Measurements from ENCODE around the gene HCFC2. TPM values are rescaled to one million over a fixed set of nuclear protein-coding genes. Genes with fewer than 3 reads are reported as not detected.

The HCFC2 gene
- total RNA-seq, 2 donors from 2014 or later = 2.2 to 3.4 TPM

DNA sequence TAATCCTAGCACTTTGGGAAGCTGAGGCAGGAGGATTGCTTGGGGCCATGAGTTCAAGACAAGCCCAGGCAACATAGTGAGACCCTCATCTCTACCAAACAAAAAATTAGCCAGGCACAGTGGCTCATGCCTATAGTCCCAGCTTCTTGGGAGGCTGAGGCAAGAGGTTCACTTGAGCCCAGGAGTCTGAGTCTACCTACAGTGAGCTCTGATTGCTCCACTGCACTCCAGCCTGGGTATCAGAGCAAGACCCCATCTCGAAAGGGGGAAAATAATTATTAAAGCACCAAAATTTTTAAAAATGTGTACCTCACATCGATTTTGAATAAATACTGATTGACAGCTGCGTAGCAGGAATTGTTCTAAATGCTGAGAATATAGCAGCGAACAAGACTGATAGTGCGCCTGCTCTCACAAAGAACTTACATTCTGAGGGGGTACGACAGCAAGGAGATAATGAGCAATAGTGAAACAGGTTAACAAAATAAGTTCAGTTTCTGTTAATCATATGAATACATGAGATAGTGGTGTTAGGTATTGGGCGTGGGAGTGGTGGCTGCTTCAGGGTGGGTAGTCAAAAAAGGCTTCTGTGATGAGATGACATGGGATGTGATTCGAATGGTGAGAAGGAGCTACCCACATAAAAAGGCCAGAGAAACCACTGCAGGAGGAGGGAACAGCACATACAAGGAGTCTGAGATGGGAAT, 19.6 kb downstream of the HCFC2 start:
- no peaks in the 10 kb centered on the region for H3K4me1 ChIP-seq (ENCODE audit: control insufficient read depth, insufficient read depth, low read length)
- WGBS, 2 experiments (ENCODE audit: insufficient coverage in 1 of 2, insufficient read length in 1 of 2) = 91 to 94% methylated on average over 8 of the region's 8 CpGs
- no peaks in the 10 kb centered on the region for H3K27me3 Mint-ChIP-seq (ENCODE audit: insufficient read depth)
- DNase-seq = no peak
- no peak overlapping the region for H3K9ac ChIP-seq (ENCODE audit: extremely low read depth, low read length, poor library complexity, severe bottlenecking)
- H3K4me1 Mint-ChIP-seq = peaks cover 2% of the 10 kb centered on the region
- no peak overlapping the region for H3K27ac ChIP-seq (ENCODE audit: low read depth, low read length)
- no peaks in the 10 kb centered on the region for H3K9me3 ChIP-seq (ENCODE audit: control insufficient read depth, low read length)
- no peaks in the 10 kb centered on the region for H3K36me3 Mint-ChIP-seq (ENCODE audit: low read depth)
- TF ChIP-seq, protein P1, sequence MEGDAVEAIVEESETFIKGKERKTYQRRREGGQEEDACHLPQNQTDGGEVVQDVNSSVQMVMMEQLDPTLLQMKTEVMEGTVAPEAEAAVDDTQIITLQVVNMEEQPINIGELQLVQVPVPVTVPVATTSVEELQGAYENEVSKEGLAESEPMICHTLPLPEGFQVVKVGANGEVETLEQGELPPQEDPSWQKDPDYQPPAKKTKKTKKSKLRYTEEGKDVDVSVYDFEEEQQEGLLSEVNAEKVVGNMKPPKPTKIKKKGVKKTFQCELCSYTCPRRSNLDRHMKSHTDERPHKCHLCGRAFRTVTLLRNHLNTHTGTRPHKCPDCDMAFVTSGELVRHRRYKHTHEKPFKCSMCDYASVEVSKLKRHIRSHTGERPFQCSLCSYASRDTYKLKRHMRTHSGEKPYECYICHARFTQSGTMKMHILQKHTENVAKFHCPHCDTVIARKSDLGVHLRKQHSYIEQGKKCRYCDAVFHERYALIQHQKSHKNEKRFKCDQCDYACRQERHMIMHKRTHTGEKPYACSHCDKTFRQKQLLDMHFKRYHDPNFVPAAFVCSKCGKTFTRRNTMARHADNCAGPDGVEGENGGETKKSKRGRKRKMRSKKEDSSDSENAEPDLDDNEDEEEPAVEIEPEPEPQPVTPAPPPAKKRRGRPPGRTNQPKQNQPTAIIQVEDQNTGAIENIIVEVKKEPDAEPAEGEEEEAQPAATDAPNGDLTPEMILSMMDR (conservative IDR thresholded peaks at IDR 0.05) = no peak
- H3K4me3 Mint-ChIP-seq = no peak overlapping the region
- no peak overlapping the region for H3K27ac Mint-ChIP-seq
- peaks cover 19% of the 10 kb centered on the region for H3K36me3 ChIP-seq (ENCODE audit: control insufficient read depth, insufficient read depth, low read length)
- no peak overlapping the region for H3K4me3 ChIP-seq (ENCODE audit: low read length)
- H3K9me3 Mint-ChIP-seq = no peaks in the 10 kb centered on the region
- H3K27me3 ChIP-seq (ENCODE audit: control insufficient read depth, insufficient read depth, low read length, poor library complexity, severe bottlenecking) = no peaks in the 10 kb centered on the region

GRCh38 chr12:104090685-104091084, 26.4 kb downstream of the HCFC2 start:
- TF ChIP-seq, protein P1 (conservative IDR thresholded peaks at IDR 0.05) = no peak
- Histone ChIP-seq H3K27me3 (ENCODE audit: control insufficient read depth, insufficient read depth, low read length, poor library complexity, severe bottlenecking) (no peaks in the 10 kb centered on the region), H3K27ac (ENCODE audit: low read depth, low read length) (no peak overlapping the region), H3K36me3 (ENCODE audit: control insufficient read depth, insufficient read depth, low read length) (peaks cover 27% of the 10 kb centered on the region), H3K9ac (ENCODE audit: extremely low read depth, low read length, poor library complexity, severe bottlenecking) (no peak overlapping the region), H3K4me3 (ENCODE audit: low read length) (no peak overlapping the region), H3K4me1 (ENCODE audit: control insufficient read depth, insufficient read depth, low read length) (no peaks in the 10 kb centered on the region), H3K9me3 (ENCODE audit: control insufficient read depth, low read length) (no peaks in the 10 kb centered on the region)
- 94 to 100% methylated on average over 1 of the region's 1 CpG for WGBS, 2 experiments (ENCODE audit: insufficient coverage in 1 of 2, insufficient read length in 1 of 2)
- Mint-ChIP-seq H3K4me3 (no peak overlapping the region), H3K4me1 (peaks cover 14% of the 10 kb centered on the region), H3K9me3 (no peaks in the 10 kb centered on the region), H3K27me3 (ENCODE audit: insufficient read depth) (no peaks in the 10 kb centered on the region), H3K36me3 (ENCODE audit: low read depth) (peaks cover 2% of the 10 kb centered on the region), H3K27ac (no peak overlapping the region)
- no peak for DNase-seq

DNA sequence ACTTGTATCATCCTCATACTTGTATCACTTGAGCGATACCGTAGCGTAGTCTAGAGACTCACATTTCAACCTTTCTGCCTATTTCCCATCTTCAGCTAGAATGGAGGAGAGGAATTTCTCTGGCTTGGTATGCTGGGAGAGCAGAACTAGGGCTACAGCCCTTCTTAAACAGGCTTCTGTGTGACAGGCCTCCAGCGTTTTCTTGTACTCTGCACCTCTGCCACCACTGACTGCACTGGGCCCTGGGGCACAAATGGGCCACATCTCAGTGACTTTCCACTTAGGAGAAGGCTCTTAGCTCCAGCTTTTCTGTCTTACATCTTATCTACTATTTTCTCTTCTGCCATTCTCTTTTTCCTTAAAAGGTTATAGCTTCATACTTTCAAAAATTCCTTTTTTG, 26.8 kb downstream of the HCFC2 start:
- no peaks in the 10 kb centered on the region for H3K27me3 ChIP-seq (ENCODE audit: control insufficient read depth, insufficient read depth, low read length, poor library complexity, severe bottlenecking)
- Mint-ChIP-seq H3K27me3 (ENCODE audit: insufficient read depth) (no peaks in the 10 kb centered on the region), H3K9me3 (no peaks in the 10 kb centered on the region), H3K4me1 (peaks cover 14% of the 10 kb centered on the region), H3K27ac (no peak overlapping the region), H3K4me3 (no peak overlapping the region), H3K36me3 (ENCODE audit: low read depth) (peaks cover 2% of the 10 kb centered on the region)
- no peak overlapping the region for H3K4me3 ChIP-seq (ENCODE audit: low read length)
- peaks cover 27% of the 10 kb centered on the region for H3K36me3 ChIP-seq (ENCODE audit: control insufficient read depth, insufficient read depth, low read length)
- WGBS, 2 experiments (ENCODE audit: insufficient coverage in 1 of 2, insufficient read length in 1 of 2) = 94 to 100% methylated on average over 3 to 4 of the region's 4 CpGs
- H3K9me3 ChIP-seq (ENCODE audit: control insufficient read depth, low read length) = no peaks in the 10 kb centered on the region
- H3K4me1 ChIP-seq (ENCODE audit: control insufficient read depth, insufficient read depth, low read length) = no peaks in the 10 kb centered on the region
- no peak overlapping the region for H3K9ac ChIP-seq (ENCODE audit: extremely low read depth, low read length, poor library complexity, severe bottlenecking)
- no peak for DNase-seq
- peak overlapping the region; percentile 17 for H3K27ac ChIP-seq (ENCODE audit: low read depth, low read length)
- TF ChIP-seq, protein P1 (conservative IDR thresholded peaks at IDR 0.05) = no peak

All from endodermal cell (in vitro differentiated cells).